Activated B cell treated with CpG ODN at 0.5 μM for 24 hours (primary cell): ENCODE measurements around the gene NFYC. TPM values are rescaled to one million over a fixed set of nuclear protein-coding genes. Genes with fewer than 3 reads are reported as not detected.
A peak's percentile ranks its signal among the peaks of the same experiment; 100 is the strongest.

Experiments
- ATAC-seq: fragments of 200-7000 bp; cut with Tn5 transposase; one replicate; pipeline ENCODE4 v1.10.0; 2021; ENCODE audit warnings: low read depth, mild to moderate bottlenecking, moderate library complexity
- CTCF ChIA-PET: fragments of 350-600 bp; sonication (Branson Sonifier 250); formaldehyde crosslinking; loops from one replicate; lab custom pipeline; 2021; ENCODE audit warnings: antibody characterized with exemption; lab: Charles Lee
- POLR2A ChIA-PET: fragments of 350-600 bp; sonication (Branson Sonifier 250); formaldehyde crosslinking; loops from one replicate; lab custom pipeline; 2021; ENCODE audit warnings: antibody characterized with exemption; lab: Charles Lee
- DNase-seq: peaks from one replicate; pipeline ENCODE4 v3.0.0; 2022
- H3K27ac Mint-ChIP-seq: one replicate; pipeline ENCODE4 v1.8.0; 2020; ENCODE audit warnings: mixed read lengths
- H3K27me3 Mint-ChIP-seq: one replicate; pipeline ENCODE4 v1.8.0; 2021; ENCODE audit warnings: mixed read lengths
- H3K36me3 Mint-ChIP-seq: one replicate; pipeline ENCODE4 v1.8.0; 2021; ENCODE audit warnings: low read depth, mixed read lengths
- H3K4me1 Mint-ChIP-seq: one replicate; pipeline ENCODE4 v1.8.0; 2021; ENCODE audit warnings: mixed read lengths
- H3K4me3 Mint-ChIP-seq: one replicate; pipeline ENCODE4 v1.8.0; 2020; ENCODE audit warnings: mild to moderate bottlenecking, mixed read lengths
- H3K9me3 Mint-ChIP-seq: one replicate; pipeline ENCODE4 v1.8.0; 2020; ENCODE audit warnings: mixed read lengths
- CTCF ChIP-seq: fragments of 200-600 bp; IDR thresholded peaks from one replicate; pipeline ENCODE4 v1.8.0; 2022; ENCODE audit warnings: antibody characterized with exemption, mild to moderate bottlenecking
- intact Hi-C: fragments of 100-400 bp; cut with micrococcal nuclease; formaldehyde crosslinking; loops from one replicate; pipeline ENCODE4 v1.15.1; 2024
- total RNA-seq: library from RNA; stranded (reverse); gene quantifications from 2 replicates; pipeline ENCODE4 v1.2.3, GENCODE V29; 2022

Gene NFYC
- total RNA-seq, 1 donor from 2014 or later, result 76.0 TPM

- peak; percentile 30 for DNase-seq
- no peaks in the 10 kb centered on the region for H3K9me3 Mint-ChIP-seq
- CTCF ChIA-PET, result interaction anchor here (0.7 to 0.9 kb wide), 2 partner anchors 9 to 20 kb away, joined by 3 read pairs; no protein-coding TSS in a partner anchor
These were observed 17.7 kb downstream of the NFYC start for GRCh38 chr1:40709100-40709801.

DNA sequence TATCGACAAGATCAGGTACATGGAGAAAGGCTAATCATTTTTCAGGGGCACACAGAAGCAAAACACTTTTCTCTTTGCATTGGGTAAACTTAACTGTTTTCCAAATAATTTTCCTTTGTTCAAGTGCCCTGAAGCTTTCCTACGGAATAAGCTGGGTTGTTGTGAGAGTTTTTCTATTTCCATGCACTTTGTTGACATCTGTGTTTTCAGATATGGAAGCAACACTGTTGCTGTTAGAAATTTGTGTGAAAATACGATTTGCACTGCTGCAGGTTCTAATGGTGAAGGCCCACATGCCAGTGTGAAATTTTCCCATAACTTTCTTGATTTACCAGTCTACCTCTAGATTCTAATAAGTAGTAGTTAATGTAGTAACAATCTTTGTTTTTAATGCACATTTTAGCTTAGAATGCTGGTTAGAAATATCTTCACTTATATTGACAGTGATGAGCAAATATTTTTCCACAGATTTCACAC is 18.3 kb downstream of the NFYC start:
- H3K36me3 Mint-ChIP-seq, result peaks cover 11% of the 10 kb centered on the region
- intact Hi-C loops, result loop anchor here (1.0 to 2.0 kb wide), 3 partner anchors 11 to 93 kb away; no protein-coding TSS in a partner anchor

More at GRCh38 chr1:40709100-40709801, 17.7 kb downstream of the NFYC start:
- H3K36me3 Mint-ChIP-seq, result peaks cover 11% of the 10 kb centered on the region
- H3K27ac Mint-ChIP-seq, result peak overlapping the region; percentile 95
- POLR2A ChIA-PET, result interaction anchor here (0.6 to 20.2 kb wide), 3 partner anchors 10 to 1861 kb away, joined by 4 to 306 read pairs (median 8); partner anchors contain the start of gene NFYC
- no peak for TF ChIP-seq CTCF
- peaks cover 75% of the 10 kb centered on the region for H3K4me1 Mint-ChIP-seq
- ATAC-seq, result peak; percentile 89
- intact Hi-C loops, result loop anchor here (1.0 to 2.0 kb wide), 3 partner anchors 10 to 94 kb away; no protein-coding TSS in a partner anchor
- H3K27me3 Mint-ChIP-seq, result no peaks in the 10 kb centered on the region
- peak overlapping the region; percentile 95 for H3K4me3 Mint-ChIP-seq

DNA sequence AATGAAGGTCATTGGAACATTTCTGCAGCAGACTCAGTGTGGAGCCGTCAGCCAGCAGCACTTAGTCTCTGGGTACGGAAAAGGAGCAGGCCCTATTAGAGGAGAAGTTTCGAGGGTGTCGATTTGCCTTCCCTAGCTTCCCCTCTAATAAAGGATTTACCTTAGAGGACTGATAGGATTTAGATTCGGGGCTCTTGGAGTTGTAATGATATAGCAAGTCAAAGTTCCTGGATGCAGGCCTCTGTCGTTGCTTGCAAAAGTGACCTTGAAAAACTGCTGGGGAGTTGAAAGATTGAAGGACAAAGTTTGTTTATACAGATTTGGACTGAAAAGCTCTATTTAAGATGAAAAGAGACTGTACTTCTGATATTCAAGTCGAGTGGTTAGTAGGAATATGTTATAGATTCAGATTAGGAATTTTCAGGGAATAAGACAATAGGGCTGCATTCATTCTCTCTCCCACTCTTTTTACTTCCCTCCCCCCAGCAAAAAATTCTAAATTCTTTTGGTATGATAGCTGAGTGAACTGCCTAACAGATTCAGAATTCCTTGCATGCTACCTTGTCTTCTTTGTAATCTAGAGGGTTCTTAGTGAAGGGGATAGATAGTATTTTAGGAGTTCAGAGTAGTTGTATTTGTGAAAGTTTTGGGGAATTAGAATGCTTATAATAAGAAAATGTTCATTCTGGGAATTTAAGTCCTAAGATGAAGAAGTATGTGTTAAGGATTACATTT is 19.2 kb downstream of the NFYC start:
- peak overlapping the region; percentile 95 for H3K27ac Mint-ChIP-seq
- no peak for DNase-seq
- ATAC-seq, result no peak
- intact Hi-C loops, result no loop called here
- TF ChIP-seq CTCF, result no peak
- peaks cover 70% of the 10 kb centered on the region for H3K4me1 Mint-ChIP-seq
- no peaks in the 10 kb centered on the region for H3K27me3 Mint-ChIP-seq
- ChIA-PET POLR2A (interaction anchor here (1.0 to 20.2 kb wide), 3 partner anchors 8 to 19 kb away, joined by 3 to 306 read pairs (median 8); partner anchors contain the start of gene NFYC), CTCF (interaction anchor here (0.8 kb wide), 1 partner anchor 12 kb away, joined by 3 read pairs; no protein-coding TSS in a partner anchor)
- peaks cover 13% of the 10 kb centered on the region for H3K36me3 Mint-ChIP-seq
- H3K4me3 Mint-ChIP-seq, result peak overlapping the region; percentile 95
- H3K9me3 Mint-ChIP-seq, result no peaks in the 10 kb centered on the region

More for the DNA sequence above, 18.3 kb downstream of the NFYC start:
- Mint-ChIP-seq H3K4me3 (peak overlapping the region; percentile 95), H3K4me1 (peaks cover 73% of the 10 kb centered on the region), H3K27me3 (no peaks in the 10 kb centered on the region), H3K27ac (peak overlapping the region; percentile 95), H3K9me3 (no peaks in the 10 kb centered on the region)
- DNase-seq (no peak), ATAC-seq (no peak)
- POLR2A ChIA-PET, result interaction anchor here (1.7 to 20.2 kb wide), 2 partner anchors 10 to 18 kb away, joined by 8 to 306 read pairs; partner anchors contain the start of gene NFYC
- TF ChIP-seq CTCF, result no peak
- CTCF ChIA-PET, result interaction anchor here (0.8 to 0.9 kb wide), 2 partner anchors 10 to 13 kb away, joined by 3 read pairs; no protein-coding TSS in a partner anchor

DNA sequence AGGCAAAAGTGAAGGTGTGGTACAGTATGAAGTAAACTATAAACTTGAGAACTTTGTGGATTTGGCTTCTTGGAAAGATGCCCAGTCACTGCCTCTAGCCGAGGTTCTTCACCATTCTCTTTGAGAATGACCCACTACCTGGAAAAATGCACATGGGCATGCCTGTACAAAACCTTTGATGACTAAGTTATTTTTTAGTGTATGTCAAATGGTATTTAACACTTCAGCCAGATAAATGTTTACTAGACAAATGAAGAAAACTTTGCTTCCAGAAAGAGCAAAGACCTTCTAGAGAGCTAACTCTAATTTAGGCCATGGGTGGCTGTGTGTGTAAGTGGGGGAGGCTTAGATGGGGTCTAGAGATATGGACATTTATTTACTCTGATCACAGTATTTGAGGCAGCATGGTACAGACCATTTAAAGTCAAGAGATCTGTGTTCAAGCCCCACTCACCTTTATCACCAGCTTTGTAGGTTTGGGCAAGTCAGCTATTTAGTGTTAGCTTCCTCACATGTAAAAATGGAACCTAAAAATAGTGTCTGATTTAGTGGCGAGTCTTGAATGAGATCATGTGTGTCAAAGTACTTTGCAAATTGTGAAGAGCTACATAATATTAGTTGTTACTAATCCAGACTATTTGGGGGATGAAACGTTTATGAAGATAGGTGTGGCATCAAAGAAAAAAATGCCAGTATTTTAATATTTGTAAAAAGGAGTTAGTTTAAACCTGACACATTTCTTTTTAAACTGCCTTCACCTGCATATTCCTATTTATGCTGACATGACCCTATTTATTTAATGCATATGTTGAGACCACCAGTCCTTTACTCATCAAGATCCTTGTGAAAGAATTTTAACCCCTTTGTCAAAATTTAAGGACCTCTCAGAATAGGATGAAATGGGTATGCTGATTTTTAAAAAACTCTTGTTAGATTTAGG is 20.2 kb downstream of the NFYC start:
- no peaks in the 10 kb centered on the region for H3K9me3 Mint-ChIP-seq
- peak overlapping the region; percentile 95 for H3K27ac Mint-ChIP-seq
- intact Hi-C loops, result loop anchor here (2.0 kb wide), 1 partner anchor 43 kb away; no protein-coding TSS in a partner anchor
- no peak for TF ChIP-seq CTCF
- ChIA-PET POLR2A (interaction anchor here (0.6 to 20.2 kb wide), 3 partner anchors 9 to 23 kb away, joined by 3 to 306 read pairs (median 3); partner anchors contain the start of gene NFYC), CTCF (interaction anchor here (0.8 kb wide), 1 partner anchor 20 kb away, joined by 4 read pairs; the partner anchor contains the start of gene NFYC)
- peaks cover 13% of the 10 kb centered on the region for H3K36me3 Mint-ChIP-seq
- no peak for DNase-seq
- H3K4me3 Mint-ChIP-seq, result peak overlapping the region; percentile 66
- ATAC-seq, result no peak
- peaks cover 75% of the 10 kb centered on the region for H3K4me1 Mint-ChIP-seq
- no peaks in the 10 kb centered on the region for H3K27me3 Mint-ChIP-seq
